OCI-LY1 (cell line): ENCODE results near the gene SMTNL1.

Experiments
- H2AFZ ChIP-seq: fragments of 200-600 bp; sonication (generic), shearing (Covaris generic); 2 replicates; pipeline ENCODE4 v1.6.0; 2014; ENCODE audit warnings: antibody characterized with exemption, mild to moderate bottlenecking, low read length
- H3F3A ChIP-seq: fragments of 200-600 bp; sonication (generic), shearing (Covaris generic); 2 replicates; pipeline ENCODE4 v1.6.0; 2014; ENCODE audit warnings: mild to moderate bottlenecking, antibody characterized with exemption, low read length, moderate library complexity; ENCODE audit not compliant: insufficient read depth
- H3K27ac ChIP-seq: fragments of 200-600 bp; sonication (generic); 2 replicates; pipeline ENCODE4 v1.5.1; 2014; ENCODE audit warnings: low read length, mixed run types, mild to moderate bottlenecking, low read depth; ENCODE audit not compliant: poor library complexity, severe bottlenecking
- H3K27me3 ChIP-seq: fragments of 200-600 bp; sonication (generic); 2 replicates; pipeline ENCODE4 v1.6.0; 2014; ENCODE audit warnings: antibody characterized with exemption, mild to moderate bottlenecking, low read length, moderate library complexity; ENCODE audit not compliant: insufficient read depth
- H3K36me3 ChIP-seq: fragments of 200-600 bp; sonication (generic); 2 replicates; pipeline ENCODE4 v1.6.1; 2014; ENCODE audit warnings: mild to moderate bottlenecking, antibody characterized with exemption, low read length, moderate library complexity, mixed read lengths; ENCODE audit not compliant: insufficient read depth
- H3K4me1 ChIP-seq: fragments of 200-600 bp; sonication (generic); 2 replicates; pipeline ENCODE4 v1.5.1; 2014; ENCODE audit warnings: mild to moderate bottlenecking, low read length, moderate library complexity; ENCODE audit not compliant: insufficient read depth, severe bottlenecking
- H3K4me2 ChIP-seq: fragments of 200-600 bp; sonication (generic), shearing (Covaris generic); 2 replicates; pipeline ENCODE4 v1.6.1; 2014; ENCODE audit warnings: low read length
- H3K4me3 ChIP-seq: fragments of 200-600 bp; sonication (generic); 2 replicates; pipeline ENCODE4 v1.5.1; 2014; ENCODE audit warnings: low read length, low read depth, mild to moderate bottlenecking, mixed read lengths; ENCODE audit not compliant: poor library complexity, severe bottlenecking
- H3K79me2 ChIP-seq: fragments of 200-600 bp; shearing (Covaris generic); 2 replicates; pipeline ENCODE4 v1.6.1; 2016; ENCODE audit warnings: mixed run types, low read length, mixed read lengths; ENCODE audit not compliant: insufficient read depth
- H3K9ac ChIP-seq: fragments of 200-600 bp; sonication (generic), shearing (Covaris generic); 2 replicates; pipeline ENCODE4 v1.6.1; 2014; ENCODE audit warnings: mild to moderate bottlenecking, low read length, mixed read lengths
- H3K9me2 ChIP-seq: fragments of 200-600 bp; sonication (generic), shearing (Covaris generic); 2 replicates; pipeline ENCODE4 v1.6.1; 2014; ENCODE audit warnings: low read depth, mild to moderate bottlenecking, low read length, mixed read lengths
- H3K9me3 ChIP-seq: fragments of 200-600 bp; shearing (Covaris generic); 2 replicates; pipeline ENCODE4 v1.6.1; 2014; ENCODE audit warnings: low read length, mixed read lengths
- H4K20me1 ChIP-seq: fragments of 200-600 bp; sonication (generic), shearing (Covaris generic); 2 replicates; pipeline ENCODE4 v1.6.0; 2016; ENCODE audit warnings: mild to moderate bottlenecking, low read length; ENCODE audit not compliant: insufficient read depth
- CTCF ChIP-seq: fragments of 200-600 bp; sonication (generic), shearing (Covaris generic); IDR thresholded peaks from 2 replicates; pipeline ENCODE4 v1.5.1; 2017; ENCODE audit warnings: mild to moderate bottlenecking, antibody characterized with exemption, low read length, moderate library complexity, mixed read lengths
- EZH2 ChIP-seq: fragments of 200-600 bp; sonication (generic), shearing (Covaris generic); IDR thresholded peaks from 2 replicates; pipeline ENCODE4 v1.8.0; 2017; ENCODE audit warnings: borderline replicate concordance, mixed run types, mild to moderate bottlenecking, antibody characterized with exemption, low read length, moderate library complexity, mixed read lengths

Gene SMTNL1

GRCh38 chr11:57501953-57502352 is 35.4 kb upstream of the SMTNL1 start:
- no peaks in the 10 kb centered on the region for H3K9me3 ChIP-seq
- no peaks in the 10 kb centered on the region for H3K79me2 ChIP-seq
- H3K4me1 ChIP-seq: no peaks in the 10 kb centered on the region
- no peaks in the 10 kb centered on the region for H3K27me3 ChIP-seq
- H2AFZ ChIP-seq: no peak overlapping the region
- no peaks in the 10 kb centered on the region for H3F3A ChIP-seq
- H4K20me1 ChIP-seq: no peaks in the 10 kb centered on the region
- H3K4me2 ChIP-seq: no peak overlapping the region
- H3K27ac ChIP-seq: no peak overlapping the region
- no peak overlapping the region for H3K9ac ChIP-seq
- TF ChIP-seq CTCF (no peak), EZH2 (no peak)
- no peaks in the 10 kb centered on the region for H3K9me2 ChIP-seq
- H3K36me3 ChIP-seq: peaks cover 77% of the 10 kb centered on the region
- no peak overlapping the region for H3K4me3 ChIP-seq

- Histone ChIP-seq H4K20me1 (no peaks in the 10 kb centered on the region), H3K9me2 (no peaks in the 10 kb centered on the region), H2AFZ (no peak overlapping the region), H3K9ac (no peak overlapping the region), H3K4me3 (no peak overlapping the region), H3K36me3 (peaks cover 73% of the 10 kb centered on the region), H3K4me1 (no peaks in the 10 kb centered on the region), H3K27ac (peak overlapping the region; percentile 21), H3K9me3 (no peaks in the 10 kb centered on the region), H3K27me3 (no peaks in the 10 kb centered on the region), H3K79me2 (no peaks in the 10 kb centered on the region), H3F3A (no peaks in the 10 kb centered on the region), H3K4me2 (no peak overlapping the region)
- TF ChIP-seq CTCF (no peak), EZH2 (no peak)
These were observed 35.0 kb upstream of the SMTNL1 start for GRCh38 chr11:57502376-57502775.

GRCh38 chr11:57502870-57503269 is 34.5 kb upstream of the SMTNL1 start:
- H3K4me1 ChIP-seq: no peaks in the 10 kb centered on the region
- no peak overlapping the region for H3K4me3 ChIP-seq
- TF ChIP-seq CTCF: no peak
- no peak for TF ChIP-seq EZH2
- no peaks in the 10 kb centered on the region for H3K9me2 ChIP-seq
- no peak overlapping the region for H3K9ac ChIP-seq
- H2AFZ ChIP-seq: no peak overlapping the region
- H3F3A ChIP-seq: no peaks in the 10 kb centered on the region
- H3K79me2 ChIP-seq: no peaks in the 10 kb centered on the region
- H3K36me3 ChIP-seq: peaks cover 72% of the 10 kb centered on the region
- peak overlapping the region; percentile 21 for H3K27ac ChIP-seq
- H3K27me3 ChIP-seq: no peaks in the 10 kb centered on the region
- no peaks in the 10 kb centered on the region for H3K9me3 ChIP-seq
- H4K20me1 ChIP-seq: no peaks in the 10 kb centered on the region
- no peak overlapping the region for H3K4me2 ChIP-seq
